Cardiac septum (tissue), 1 donor: ENCODE results near the gene AQP11. TPM values are rescaled to one million over a fixed set of nuclear protein-coding genes. Genes with fewer than 3 reads are reported as not detected.
"Not testable (repeated sequence)": the region's sequence is repeated elsewhere in the genome, so short reads cannot be mapped to it uniquely, and the experiment has no call there.

ENCODE experiments used
- DNase-seq: peaks from one replicate; pipeline ENCODE4 v3.0.0-alpha.2; 2020; ENCODE audit warnings: low spot score
- intact Hi-C: fragments of 100-400 bp; cut with DNase I; formaldehyde crosslinking; loops from one replicate; pipeline ENCODE4 v1.14.0; 2022
- total RNA-seq: library from RNA; stranded (reverse); fragmentation: NEBNext Ultra II Directional; extraction: Animal tissue kit (Norgen Biotek cat#: 25700); gene quantifications from one replicate; pipeline ENCODE4 v1.2.1, GENCODE V29; 2021
- donor health status: DM: no; HTN: no; CAD: no.

The AQP11 gene
- total RNA-seq, 1 donor from 2014 or later: 0.54 TPM

DNA sequence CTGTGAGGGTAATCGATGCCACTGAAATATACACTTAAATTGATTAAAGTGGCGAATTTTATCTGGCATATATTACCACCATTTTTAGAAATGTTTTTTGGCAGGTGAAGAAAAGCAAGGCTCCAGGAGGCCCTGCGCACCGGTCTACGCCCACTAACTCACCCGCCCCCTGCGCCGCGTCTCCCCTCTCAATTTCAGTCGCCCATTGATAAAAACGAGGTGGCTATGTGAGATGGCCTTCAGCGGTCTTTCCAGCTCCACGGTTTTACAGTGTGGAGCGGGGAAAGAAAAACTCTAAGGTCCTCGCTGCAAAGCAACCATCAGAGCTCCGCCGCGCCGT, 602 bp upstream of the AQP11 start:
- intact Hi-C loops: no loop called here
- no peak for DNase-seq

- DNase-seq: no peak
- intact Hi-C loops: no loop called here
These were observed 535 bp downstream of the AQP11 start for GRCh38 chr11:77590194-77590782.

DNA sequence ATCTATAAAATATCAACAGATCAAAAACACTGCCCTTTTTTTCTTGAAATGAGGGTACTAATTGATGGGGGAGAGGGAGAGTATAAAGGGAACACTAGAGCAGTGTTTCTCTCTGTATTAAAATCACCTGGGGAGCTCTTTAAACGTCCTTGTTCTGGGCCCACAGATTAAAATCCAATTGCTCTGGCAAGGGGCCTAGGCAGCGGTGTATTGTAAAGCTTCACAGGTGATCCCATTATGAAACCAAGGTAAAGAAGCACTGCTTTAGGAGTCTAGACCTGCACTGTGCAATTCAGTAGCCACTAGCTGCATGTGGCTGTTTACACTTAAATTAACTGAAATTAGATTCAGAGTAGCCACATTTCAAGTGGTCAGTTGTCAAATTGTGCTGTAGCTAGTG, 3.0 kb downstream of the AQP11 start:
- intact Hi-C loops: no loop called here
- no peak for DNase-seq

DNA sequence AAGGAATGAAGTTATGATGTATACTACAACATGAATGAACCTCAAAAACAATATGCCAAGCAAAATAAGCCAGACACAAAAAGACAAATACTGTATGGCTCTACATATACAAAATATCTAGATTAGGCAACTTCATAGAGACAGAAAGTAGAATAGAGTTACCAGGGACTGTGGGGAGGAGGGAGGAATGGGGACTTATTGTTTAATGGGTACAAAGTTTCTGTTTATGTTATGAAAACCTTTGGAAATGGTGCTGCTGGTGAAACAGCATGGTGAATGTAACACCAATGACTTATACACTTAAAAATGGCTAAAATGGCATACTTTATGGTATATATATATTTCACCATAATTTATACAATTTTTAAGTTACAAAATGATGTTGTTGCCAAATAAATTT, 4.1 kb downstream of the AQP11 start:
- intact Hi-C loops: no loop called here

GRCh38 chr11:77596626-77597025, 6.9 kb downstream of the AQP11 start:
- intact Hi-C loops: no loop called here
- DNase-seq: no peak

More for the DNA sequence above, 4.1 kb downstream of the AQP11 start:
- no peak for DNase-seq

GRCh38 chr11:77598195-77598594, 8.4 kb downstream of the AQP11 start:
- intact Hi-C loops: no loop called here
- DNase-seq: no peak

- DNase-seq: no peak
- intact Hi-C loops: no loop called here
These were observed 12.8 kb downstream of the AQP11 start for GRCh38 chr11:77602381-77603088.

DNA sequence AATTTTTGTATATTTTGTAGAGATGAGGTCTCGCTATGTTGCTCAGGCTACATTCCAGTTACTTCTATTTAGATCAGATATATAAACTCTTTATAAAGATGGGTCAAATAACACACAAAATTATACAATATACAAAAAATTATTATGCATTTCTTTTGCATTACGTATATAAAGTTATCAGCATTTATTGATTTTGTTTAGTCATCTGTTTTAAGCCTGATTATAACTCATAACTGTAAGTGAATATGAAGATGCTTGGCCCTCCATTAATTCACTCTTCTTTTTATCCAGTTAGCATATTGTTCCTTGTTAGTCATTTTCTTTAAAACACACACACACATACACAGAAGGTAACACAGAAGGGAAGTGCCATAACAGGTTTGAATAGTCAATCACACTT, 14.5 kb downstream of the AQP11 start:
- intact Hi-C loops: no loop called here
- no peak for DNase-seq

GRCh38 chr11:77609234-77609633, 19.5 kb downstream of the AQP11 start:
- DNase-seq: no peak
- intact Hi-C loops: no loop called here

- no peak for DNase-seq
- intact Hi-C loops: no loop called here
These were observed 22.2 kb downstream of the AQP11 start for GRCh38 chr11:77611921-77612320.

- intact Hi-C loops: no loop called here
- DNase-seq: no peak
These were observed 28.1 kb downstream of the AQP11 start for GRCh38 chr11:77617892-77618291.

GRCh38 chr11:77619576-77620198, 29.9 kb downstream of the AQP11 start:
- intact Hi-C loops: no loop called here
- DNase-seq: no peak

GRCh38 chr11:77630157-77630710, 40.5 kb downstream of the AQP11 start:
- DNase-seq: no peak
- intact Hi-C loops: loop anchor here (10.0 kb wide), 1 partner anchor 365 kb away; the partner anchor contains the start of gene INTS4

DNA sequence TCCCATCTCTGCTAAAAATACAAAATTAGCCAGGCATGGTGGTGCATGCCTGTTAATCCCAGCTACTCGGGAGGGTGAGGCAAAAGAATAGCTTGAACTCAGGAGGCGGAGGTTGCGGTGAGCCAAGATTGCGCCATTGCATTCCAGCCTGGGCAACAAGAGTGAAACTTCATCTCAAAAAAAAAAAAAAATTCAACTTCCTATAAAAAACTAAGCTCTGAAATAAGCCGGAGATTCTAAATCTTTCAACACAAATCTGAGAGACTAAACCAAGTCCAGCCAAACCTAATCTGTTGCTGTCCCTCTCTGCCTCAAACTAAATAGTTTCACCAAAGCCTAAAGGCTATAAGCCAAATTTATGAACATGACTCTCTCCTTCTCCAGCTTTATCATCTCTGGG, 44.2 kb downstream of the AQP11 start:
- DNase-seq: not testable (repeated sequence)
- intact Hi-C loops: loop anchor here (10.0 kb wide), 1 partner anchor 361 kb away; the partner anchor contains the start of gene INTS4

DNA sequence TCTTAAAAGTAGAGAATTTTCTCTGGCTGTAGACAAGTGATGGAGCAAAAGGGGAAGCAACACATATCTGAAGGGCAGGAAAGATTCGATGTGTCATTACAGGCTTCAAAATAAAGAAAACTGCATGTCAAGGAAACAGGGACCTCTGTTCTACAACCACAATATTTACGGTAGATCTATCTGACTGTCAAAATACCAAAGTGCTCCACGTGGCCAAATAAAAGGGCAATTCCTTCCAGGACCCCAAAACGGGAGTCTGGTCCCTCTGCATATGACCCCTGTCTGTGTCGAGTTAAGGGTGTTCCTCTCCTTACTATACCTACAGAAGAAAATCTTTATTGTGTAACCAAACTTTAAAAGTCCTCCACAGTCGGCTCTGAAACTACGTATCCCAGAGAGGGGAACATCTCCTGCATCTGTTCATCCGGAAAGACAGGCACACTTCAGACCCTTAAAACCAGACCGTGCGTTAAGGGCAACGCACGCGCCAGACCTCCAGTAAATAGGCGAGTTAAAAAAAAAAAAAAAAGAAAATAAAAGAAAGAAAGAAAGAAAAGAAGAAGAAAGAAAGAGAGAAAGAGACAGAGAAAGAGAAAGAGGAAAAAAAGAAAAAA, 47.1 kb downstream of the AQP11 start:
- no peak for DNase-seq
- intact Hi-C loops: loop anchor here (10.0 kb wide), 1 partner anchor 358 kb away; the partner anchor contains the start of gene INTS4

GRCh38 chr11:77637345-77638165, 47.8 kb downstream of the AQP11 start, which contains the start of gene CLNS1A:
Gene CLNS1A (minus strand): TSS chr11:77637794. CDS start chr11:77637714, 80 bp downstream.
- DNase-seq: peak; percentile 94
- intact Hi-C loops: loop anchor here (2.0 to 10.0 kb wide), 2 partner anchors 181 to 357 kb away; partner anchors contain the start of gene INTS4

GRCh38 chr11:77642228-77642627, 52.5 kb downstream of the AQP11 start:
- DNase-seq: no peak
- intact Hi-C loops: no loop called here

- intact Hi-C loops: no loop called here
- DNase-seq: no peak
These were observed 55.1 kb downstream of the AQP11 start for GRCh38 chr11:77644887-77645286.

DNA sequence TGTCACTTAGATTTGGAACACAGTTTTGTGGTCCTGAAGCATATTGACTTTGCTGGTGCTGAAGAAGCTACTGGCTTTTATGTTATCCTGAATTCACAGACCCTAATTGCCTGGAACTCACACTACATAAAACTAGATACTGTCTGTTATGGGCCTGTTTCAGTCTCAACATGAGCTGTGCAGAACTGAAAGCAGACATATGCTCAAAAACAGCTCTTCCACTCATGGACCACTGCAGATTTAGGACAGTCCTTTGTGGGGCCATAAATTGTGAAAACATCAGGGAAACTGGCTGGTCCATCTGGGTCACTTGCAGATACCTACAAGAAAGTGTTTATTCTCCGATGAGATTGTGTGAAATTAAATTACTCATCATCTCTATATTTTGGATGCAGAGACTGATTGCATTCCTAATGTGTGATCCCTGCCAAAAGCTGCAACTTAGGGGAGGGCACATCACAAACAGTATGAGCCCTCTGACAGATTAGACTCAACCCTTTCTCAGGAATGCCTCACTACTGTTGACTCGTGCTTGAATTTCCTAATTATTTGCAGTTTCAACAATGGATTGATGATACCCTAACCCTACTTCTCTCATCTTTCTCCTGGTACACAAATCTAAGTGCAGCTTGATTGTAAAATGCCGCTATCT, 58.0 kb downstream of the AQP11 start:
- intact Hi-C loops: no loop called here
- DNase-seq: no peak
